ENCODE results near the gene PNPLA8.

GRCh38 chr7:108479118-108479517, 46.8 kb downstream of the PNPLA8 start:
- TF ChIP-seq CTCF (IDR thresholded peaks at IDR 0.05) (no peak), POLR2A (IDR thresholded peaks at IDR 0.05) (no peak)

Data from body of pancreas (tissue), 4 donors.